Measurements from ENCODE around the gene HOGA1. TPM values are rescaled to one million over a fixed set of nuclear protein-coding genes. Genes with fewer than 3 reads are reported as not detected.

HOGA1 gene
- total RNA-seq (2014; rRNA removed; shearing (Covaris generic)), result 1.4 TPM in 2 replicates
- 3.8 and 5.7 TPM in 2 replicates for polyA plus RNA-seq (2014; cell fraction: nucleus; rRNA removed)

DNA sequence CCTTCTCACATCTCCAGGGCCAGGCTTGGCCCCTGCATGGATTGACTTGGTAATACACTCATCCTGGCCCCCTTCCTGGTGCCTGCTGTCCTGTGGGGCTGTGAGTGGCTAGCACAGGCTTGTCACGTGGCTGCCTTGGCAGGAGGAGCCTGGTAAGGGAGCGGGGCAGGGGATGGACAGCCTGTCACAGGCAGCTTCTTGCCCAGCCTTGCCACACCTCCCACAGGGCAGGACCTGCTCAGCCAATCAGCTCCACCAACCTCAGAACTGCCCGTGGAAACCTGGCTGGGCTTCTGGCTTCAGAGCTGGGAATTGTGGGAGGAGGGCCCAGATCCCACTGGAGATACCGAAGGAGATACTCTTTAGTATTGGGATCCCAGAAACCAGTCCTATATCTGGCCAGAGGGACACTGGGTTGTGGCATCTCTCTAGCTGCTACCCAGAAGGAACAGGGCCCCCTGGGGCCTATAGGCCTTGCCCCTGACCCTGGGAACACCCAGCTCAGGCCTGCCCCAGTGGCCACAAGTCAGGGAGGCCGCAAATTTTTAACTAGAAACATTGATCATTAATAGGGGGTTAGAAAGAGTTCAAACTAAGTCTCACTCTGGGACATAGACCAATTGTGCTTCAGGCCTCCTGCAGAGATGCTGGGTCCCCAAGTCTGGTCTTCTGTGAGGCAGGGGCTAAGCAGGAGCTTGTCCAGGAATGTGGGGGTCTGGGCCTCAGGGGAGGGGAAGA is at the start of gene HOGA1:
HOGA1 (plus strand) TSS at position 330 of the 738 bp plus-strand sequence; CDS start at position 645, 315 bp downstream.
- DNase-seq (ENCODE audit: extremely low read depth, low read depth), result peak; percentile 84

- peak; percentile 31 for DNase-seq (ENCODE audit: extremely low read depth, low read depth)
Observed at GRCh38 chr10:97534746-97535367, 49.3 kb upstream of the HOGA1 start.

GRCh38 chr10:97537186-97537869 is 46.9 kb upstream of the HOGA1 start:
- DNase-seq (ENCODE audit: extremely low read depth, low read depth), result no peak

- DNase-seq (ENCODE audit: extremely low read depth, low read depth), result no peak
Observed at GRCh38 chr10:97538411-97538810, 45.8 kb upstream of the HOGA1 start.

GRCh38 chr10:97538839-97539238 is 45.4 kb upstream of the HOGA1 start:
- DNase-seq (ENCODE audit: extremely low read depth, low read depth), result no peak

DNA sequence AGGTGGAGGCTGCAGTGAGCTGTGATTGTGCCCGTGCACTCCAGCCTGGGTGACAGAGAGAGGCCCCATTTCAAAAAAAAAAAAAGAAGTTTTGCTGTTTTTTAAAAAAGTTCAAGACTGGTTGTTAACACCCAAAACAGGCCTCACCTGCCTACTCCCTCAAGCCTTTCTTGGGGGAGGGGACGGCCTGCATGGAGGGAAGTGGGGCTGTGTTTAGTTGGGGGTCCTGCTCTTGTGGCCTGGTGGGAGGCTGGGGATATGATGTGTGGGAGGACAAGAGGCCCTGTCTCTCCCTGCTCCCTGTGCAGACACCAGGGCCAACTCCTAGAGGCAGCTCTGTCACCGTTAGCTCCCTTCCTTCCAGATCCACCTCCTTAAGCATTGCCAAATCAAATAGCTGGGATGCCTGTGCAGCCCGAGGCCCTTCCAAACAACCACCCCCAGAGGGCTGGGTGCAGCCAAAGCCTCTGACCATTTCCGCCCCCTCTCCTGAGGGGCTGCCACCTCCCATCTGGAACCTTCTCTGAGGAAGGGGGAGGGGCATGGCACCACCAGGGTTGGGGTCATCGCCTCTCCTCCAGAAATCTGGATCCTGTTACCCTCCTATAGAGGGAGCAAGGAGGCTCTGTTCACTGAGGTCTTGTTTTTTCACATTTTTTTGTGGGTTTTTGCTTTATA is 44.5 kb upstream of the HOGA1 start:
- no peak for DNase-seq (ENCODE audit: extremely low read depth, low read depth)

GRCh38 chr10:97540669-97541500 is 43.3 kb upstream of the HOGA1 start:
- DNase-seq (ENCODE audit: extremely low read depth, low read depth), result no peak

- DNase-seq (ENCODE audit: extremely low read depth, low read depth), result peak; percentile 40
Observed at GRCh38 chr10:97542169-97543024, 41.8 kb upstream of the HOGA1 start.

- DNase-seq (ENCODE audit: extremely low read depth, low read depth), result peak; percentile 62
Observed at GRCh38 chr10:97543025-97543546, 41.1 kb upstream of the HOGA1 start.

- no peak for DNase-seq (ENCODE audit: extremely low read depth, low read depth)
Observed at GRCh38 chr10:97546456-97547270, 37.5 kb upstream of the HOGA1 start.

GRCh38 chr10:97547271-97547600 is 37.0 kb upstream of the HOGA1 start:
- no peak for DNase-seq (ENCODE audit: extremely low read depth, low read depth)

- DNase-seq (ENCODE audit: extremely low read depth, low read depth), result no peak
Observed at GRCh38 chr10:97547962-97548361, 36.2 kb upstream of the HOGA1 start.

- no peak for DNase-seq (ENCODE audit: extremely low read depth, low read depth)
Observed at GRCh38 chr10:97548828-97549455, 35.2 kb upstream of the HOGA1 start.

GRCh38 chr10:97549587-97550322 is 34.4 kb upstream of the HOGA1 start:
- no peak for DNase-seq (ENCODE audit: extremely low read depth, low read depth)

DNA sequence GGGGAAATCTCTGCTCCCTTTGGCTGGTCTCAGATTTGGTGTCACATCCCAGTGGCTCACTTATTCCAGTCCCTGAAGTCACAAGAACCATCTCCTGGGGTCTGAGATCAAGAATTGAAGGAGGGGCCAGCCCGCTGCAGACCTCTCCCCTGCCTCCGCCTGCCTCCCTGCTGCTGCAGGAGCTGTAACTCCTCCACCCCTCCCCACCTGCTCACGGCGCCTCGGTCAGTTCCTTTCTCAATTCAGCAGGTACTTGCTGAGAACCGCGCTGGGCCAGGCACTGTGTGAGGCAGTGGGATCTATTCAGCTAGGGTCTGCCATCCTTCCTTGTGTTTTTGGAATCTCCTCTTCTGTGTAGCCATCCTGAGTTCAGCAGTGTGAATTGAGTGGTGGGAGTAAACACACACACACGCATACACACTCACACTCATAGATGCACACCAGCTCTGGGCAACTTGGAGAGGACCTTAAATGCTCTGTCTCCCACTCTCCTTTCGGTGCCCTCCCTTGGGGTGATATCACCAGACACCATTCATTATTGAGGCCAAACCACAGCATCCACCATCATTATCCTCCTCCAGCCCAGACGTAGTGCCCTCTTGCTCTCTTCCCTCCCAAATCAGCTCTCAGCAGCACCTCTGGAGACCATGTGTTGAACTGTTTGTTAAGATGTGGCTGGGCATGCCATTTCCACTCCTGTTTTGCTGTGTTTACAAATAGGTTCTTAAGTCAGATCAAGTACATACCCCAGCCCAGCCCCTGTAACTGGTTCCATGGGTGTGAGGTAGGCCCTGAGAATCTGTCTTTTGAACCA is 33.6 kb upstream of the HOGA1 start:
- DNase-seq (ENCODE audit: extremely low read depth, low read depth), result no peak

- no peak for DNase-seq (ENCODE audit: extremely low read depth, low read depth)
Observed at GRCh38 chr10:97551271-97551670, 32.9 kb upstream of the HOGA1 start.
